Esophagus muscularis mucosa (tissue), 4 donors: ENCODE measurements around the gene CBLB.

Experiments
- CTCF ChIP-seq, 3 experiments: fragments of 200-600 bp in 2 of 3; fragments of 450-650 bp in 1 of 3; sonication (generic) in 2 of 3; IDR thresholded peaks; one replicate each; pipeline ENCODE4 v1.5.1; 2017 to 2019; ENCODE audit warnings: antibody characterized with exemption in 3 of 3, mild to moderate bottlenecking in 2 of 3, moderate library complexity in 1 of 3
- EP300 ChIP-seq: sonication (generic); formaldehyde crosslinking; IDR thresholded peaks from one replicate; pipeline ENCODE4 v1.6.1; 2017; ENCODE audit warnings: antibody characterized with exemption
- POLR2A ChIP-seq: fragments of 450-650 bp; IDR thresholded peaks from one replicate; pipeline ENCODE4 v1.6.1; 2017; ENCODE audit warnings: antibody characterized with exemption, moderate library complexity, mild to moderate bottlenecking, low read depth
- POLR2AphosphoS5 ChIP-seq, 2 donors: sonication (generic); formaldehyde crosslinking; IDR thresholded peaks; one replicate each; pipeline ENCODE4 v1.6.1; 2017; ENCODE audit warnings: antibody characterized with exemption in 2 of 2

- TF ChIP-seq POLR2A: no peak
- TF ChIP-seq CTCF (IDR thresholded peaks at IDR 0.05): no peak
- no peak for TF ChIP-seq POLR2AphosphoS5 (IDR thresholded peaks at IDR 0.05)
- TF ChIP-seq EP300: no peak
These were observed 207.4 kb downstream of the CBLB start for GRCh38 chr3:105661461-105661860.
